Stimulated activated CD8-positive, alpha-beta memory T cell treated with anti-CD3 and anti-CD28 coated beads, Interleukin-12 subunit alpha, Interleukin-12 subunit beta, amount 100 ng/mL, for 24 hours (primary cell): ENCODE results near the gene GRM8.

Experiments
- DNase-seq: peaks from one replicate; pipeline ENCODE4 v3.0.0-alpha.2; 2020; ENCODE audit errors: extremely low read depth

Gene GRM8

GRCh38 chr7:127146746-127147536 is 105.8 kb downstream of the GRM8 start:
- no peak for DNase-seq

- no peak for DNase-seq
Observed at GRCh38 chr7:127137146-127137545, 115.6 kb downstream of the GRM8 start.

- DNase-seq: no peak
Observed at GRCh38 chr7:127135871-127136485, 116.8 kb downstream of the GRM8 start.

- no peak for DNase-seq
Observed at GRCh38 chr7:127123220-127123619, 129.5 kb downstream of the GRM8 start.

GRCh38 chr7:127119517-127119916 is 133.2 kb downstream of the GRM8 start:
- DNase-seq: no peak

- DNase-seq: no peak
Observed at GRCh38 chr7:127114742-127115265, 137.9 kb downstream of the GRM8 start.

GRCh38 chr7:127107601-127108007 is 145.1 kb downstream of the GRM8 start:
- DNase-seq: no peak

- DNase-seq: no peak
Observed at GRCh38 chr7:127093340-127093739, 159.4 kb downstream of the GRM8 start.

GRCh38 chr7:127091620-127092019 is 161.1 kb downstream of the GRM8 start:
- DNase-seq: no peak

GRCh38 chr7:127089146-127089545 is 163.6 kb downstream of the GRM8 start:
- no peak for DNase-seq

GRCh38 chr7:127081539-127081938 is 171.2 kb downstream of the GRM8 start:
- DNase-seq: no peak

GRCh38 chr7:127080576-127080975 is 172.2 kb downstream of the GRM8 start:
- DNase-seq: no peak

- DNase-seq: no peak
Observed at GRCh38 chr7:127066974-127067373, 185.8 kb downstream of the GRM8 start.

GRCh38 chr7:127059475-127059874 is 193.3 kb downstream of the GRM8 start:
- no peak for DNase-seq

GRCh38 chr7:127057918-127058317 is 194.8 kb downstream of the GRM8 start:
- no peak for DNase-seq

GRCh38 chr7:127056202-127056601 is 196.5 kb downstream of the GRM8 start:
- DNase-seq: no peak

GRCh38 chr7:127047521-127047920 is 205.2 kb downstream of the GRM8 start:
- DNase-seq: no peak

- DNase-seq: no peak
Observed at GRCh38 chr7:127041689-127042452, 210.9 kb downstream of the GRM8 start.

- no peak for DNase-seq
Observed at GRCh38 chr7:127040042-127040441, 212.7 kb downstream of the GRM8 start.

- DNase-seq: no peak
Observed at GRCh38 chr7:127039541-127039940, 213.2 kb downstream of the GRM8 start.

GRCh38 chr7:127035203-127035849 is 217.4 kb downstream of the GRM8 start:
- DNase-seq: no peak
